GM18517 (cell line): ENCODE results near the gene BBS2.

Experiments used
- ATAC-seq: cut with Tn5 transposase; IDR thresholded peaks from one replicate; pipeline ENCODE4 v1.9.1; 2021; ENCODE audit warnings: mild to moderate bottlenecking, moderate library complexity; ENCODE audit not compliant: unreplicated experiment

The BBS2 gene

DNA sequence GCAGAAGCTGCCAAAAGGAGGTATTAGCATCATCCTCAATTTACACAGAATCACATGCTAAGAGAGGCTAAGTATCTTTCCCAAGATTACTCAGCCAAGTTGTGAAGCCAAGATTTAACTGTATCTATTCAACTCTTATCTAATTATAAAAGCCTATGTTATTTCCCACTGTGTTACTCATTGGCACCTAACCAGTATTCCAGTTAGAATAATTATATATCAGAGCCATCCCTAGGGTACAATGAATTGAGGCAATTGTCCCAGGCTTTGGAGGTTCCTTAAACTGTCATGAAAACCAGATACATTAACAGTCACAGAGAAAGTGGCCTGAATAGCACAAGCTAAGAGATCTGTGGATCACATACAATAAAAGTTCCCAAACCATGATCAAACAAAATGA, 83.6 kb downstream of the BBS2 start:
- ATAC-seq: no peak
